AG04450 (cell line): Measurements from ENCODE around the gene PLXND1. TPM values are rescaled to one million over a fixed set of nuclear protein-coding genes. Genes with fewer than 3 reads are reported as not detected.

Experiments used
- CTCF ChIA-PET: fragments of 300-600, 350-600 bp; formaldehyde crosslinking; extraction: SDS; loops from one replicate; lab custom pipeline; 2022; ENCODE audit warnings: antibody characterized with exemption, inconsistent platforms; lab: Charles Lee
- POLR2A ChIA-PET: fragments of 350-600 bp; formaldehyde crosslinking; extraction: SDS; loops from one replicate; lab custom pipeline; 2021; ENCODE audit warnings: antibody characterized with exemption, inconsistent platforms; lab: Yijun Ruan, JAX
- DNase-seq: peaks from one replicate; pipeline ENCODE4 v3.0.0-alpha.2; 2011; ENCODE audit warnings: low read depth, low spot score
- H3K27ac ChIP-seq: one replicate; pipeline ENCODE4 v1.5.1; 2012; ENCODE audit warnings: low read depth, low read length, control low read depth
- H3K27me3 ChIP-seq: one replicate; pipeline ENCODE4 v1.6.0; 2012; ENCODE audit warnings: low read length; ENCODE audit not compliant: control insufficient read depth, insufficient read depth
- H3K4me3 ChIP-seq: 2 replicates; pipeline ENCODE4 v1.5.1; 2011; ENCODE audit warnings: mild to moderate bottlenecking, low read depth, low read length, control low read depth
- H3K9me3 ChIP-seq: 2 replicates; pipeline ENCODE4 v1.5.1; 2012; ENCODE audit warnings: low read length; ENCODE audit not compliant: control insufficient read depth, insufficient read depth
- CTCF ChIP-seq: IDR thresholded peaks from 2 replicates; pipeline ENCODE4 v1.5.1; 2011; ENCODE audit warnings: low read depth, low read length, control low read depth, inconsistent platforms
- polyA plus RNA-seq: library from polyadenylated mRNA; depleted of rRNA; stranded (reverse); fragments of >200 nt; gene quantifications from 2 replicates; pipeline ENCODE4 v1.2.3, GENCODE V29; 2011

PLXND1 gene
- polyA plus RNA-seq, 1 experiment, result 37.1 TPM

- POLR2A ChIA-PET, result no interaction called here
- DNase-seq, result no peak
- no peaks in the 10 kb centered on the region for H3K27me3 ChIP-seq
- no peak for TF ChIP-seq CTCF
- CTCF ChIA-PET, result interaction anchor here (0.5 kb wide), 1 partner anchor 194 kb away, joined by 3 read pairs; no protein-coding TSS in a partner anchor
- no peak overlapping the region for H3K4me3 ChIP-seq
- no peaks in the 10 kb centered on the region for H3K9me3 ChIP-seq
- no peak overlapping the region for H3K27ac ChIP-seq
Observed at GRCh38 chr3:129575233-129575996, 31.1 kb downstream of the PLXND1 start.

- Histone ChIP-seq H3K27me3 (no peaks in the 10 kb centered on the region), H3K9me3 (no peaks in the 10 kb centered on the region), H3K4me3 (no peak overlapping the region), H3K27ac (no peak overlapping the region)
- DNase-seq, result no peak
- CTCF ChIA-PET, result no interaction called here
- TF ChIP-seq CTCF, result no peak
- POLR2A ChIA-PET, result no interaction called here
Observed at GRCh38 chr3:129574206-129574605, 32.3 kb downstream of the PLXND1 start.

GRCh38 chr3:129573493-129573892 lies 33.0 kb downstream of the PLXND1 start:
- Histone ChIP-seq H3K27ac (no peak overlapping the region), H3K27me3 (no peaks in the 10 kb centered on the region), H3K4me3 (no peak overlapping the region), H3K9me3 (no peaks in the 10 kb centered on the region)
- CTCF ChIA-PET, result no interaction called here
- DNase-seq, result no peak
- TF ChIP-seq CTCF, result no peak
- POLR2A ChIA-PET, result no interaction called here

GRCh38 chr3:129572603-129573002 lies 33.9 kb downstream of the PLXND1 start:
- no peak for TF ChIP-seq CTCF
- Histone ChIP-seq H3K9me3 (no peaks in the 10 kb centered on the region), H3K27ac (no peak overlapping the region), H3K27me3 (no peaks in the 10 kb centered on the region), H3K4me3 (no peak overlapping the region)
- ChIA-PET POLR2A (no interaction called here), CTCF (no interaction called here)
- no peak for DNase-seq
